ENCODE results near the gene CACNA1D.

Gene CACNA1D

GRCh38 chr3:53581671-53582070, 87.3 kb downstream of the CACNA1D start:
- DNase-seq, result no peak

DNA sequence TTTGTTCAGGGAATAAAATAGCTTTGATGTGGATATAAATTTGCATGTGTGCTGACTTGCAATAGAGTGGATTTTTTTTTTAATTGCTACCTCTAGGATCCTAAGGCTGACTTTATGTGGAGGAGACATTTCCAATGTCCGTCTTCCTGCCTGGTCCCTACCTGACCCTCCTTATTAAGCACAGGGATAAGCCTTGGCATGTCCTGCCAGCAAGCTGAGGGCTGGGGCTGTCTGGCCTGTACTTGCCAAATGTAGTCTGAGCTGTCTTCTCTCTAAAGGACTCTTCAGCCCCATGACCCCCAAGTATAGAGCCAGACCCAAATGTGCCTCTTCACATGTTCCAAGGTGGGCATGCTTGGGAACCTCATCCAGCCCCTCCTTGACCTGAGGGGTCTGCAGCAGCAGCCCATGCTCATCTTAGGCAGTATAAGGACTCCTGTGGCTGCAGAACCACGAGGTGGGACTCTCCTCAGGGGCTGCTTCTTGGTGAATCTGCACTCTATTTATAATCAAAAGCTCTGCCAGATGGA, 88.8 kb downstream of the CACNA1D start:
- DNase-seq, result no peak

GRCh38 chr3:53585049-53585448, 90.6 kb downstream of the CACNA1D start:
- DNase-seq, result no peak

DNA sequence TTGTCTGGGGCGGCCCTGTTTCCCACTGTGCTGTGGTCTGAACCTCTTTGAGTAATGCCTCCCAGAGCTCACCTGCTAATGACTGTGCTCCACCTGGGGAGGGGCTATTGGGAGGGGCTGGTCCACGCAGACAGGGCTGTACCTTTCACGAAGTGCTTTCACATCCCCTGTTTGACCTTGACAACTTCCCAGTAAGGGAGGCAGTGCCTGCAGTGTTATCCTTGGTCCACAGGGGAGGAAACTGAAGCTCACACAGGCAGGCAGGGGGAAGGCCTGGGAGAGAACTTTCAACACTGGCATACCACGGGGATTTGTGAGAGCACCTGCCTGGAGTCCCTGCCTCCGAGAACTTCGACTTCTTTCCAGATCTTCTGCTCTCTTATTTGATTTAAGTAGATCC, 91.2 kb downstream of the CACNA1D start:
- no peak for DNase-seq

DNA sequence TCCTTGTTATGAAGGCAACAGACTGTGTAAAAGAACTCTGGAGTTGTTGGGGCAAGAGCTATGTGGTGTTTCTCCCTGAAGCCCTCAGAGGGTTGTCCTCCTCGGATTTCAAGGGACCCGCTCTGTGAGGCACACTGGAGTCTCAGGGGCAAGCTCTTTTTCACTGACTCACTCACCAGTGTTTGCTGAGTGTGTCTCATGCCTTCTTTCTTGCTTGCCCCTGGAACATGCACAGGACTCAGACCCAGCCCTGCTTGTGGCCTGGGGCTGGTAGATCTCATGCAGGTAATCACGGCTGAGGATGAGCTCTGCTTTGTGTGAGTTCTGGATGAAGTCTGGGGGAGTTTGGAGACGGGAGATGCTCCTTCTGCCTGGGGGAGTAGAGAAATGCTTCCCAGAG, 93.7 kb downstream of the CACNA1D start:
- DNase-seq, result no peak

DNA sequence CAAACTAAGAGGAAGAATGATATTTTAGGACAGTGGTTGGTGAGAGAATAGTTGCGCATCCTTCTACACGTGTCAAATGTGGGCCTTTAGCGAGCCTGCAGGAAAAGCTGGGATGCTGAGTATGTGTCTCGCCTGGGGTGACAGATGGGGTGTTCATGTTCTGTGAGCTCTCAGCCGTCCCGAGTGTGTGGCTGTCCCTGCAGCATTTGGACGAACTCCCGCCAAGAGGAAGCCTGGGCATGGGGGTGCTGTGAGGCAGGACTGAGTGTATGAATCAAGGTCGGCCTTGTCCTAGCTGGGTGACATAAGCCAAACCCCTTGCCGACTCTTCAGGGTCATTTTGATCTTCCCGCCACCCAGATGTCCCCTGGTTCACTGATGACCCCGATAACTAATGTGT, 94.8 kb downstream of the CACNA1D start:
- no peak for DNase-seq

- no peak for DNase-seq
These were observed 95.4 kb downstream of the CACNA1D start for GRCh38 chr3:53589806-53590205.

- DNase-seq, result no peak
These were observed 96.2 kb downstream of the CACNA1D start for GRCh38 chr3:53590606-53591005.

DNA sequence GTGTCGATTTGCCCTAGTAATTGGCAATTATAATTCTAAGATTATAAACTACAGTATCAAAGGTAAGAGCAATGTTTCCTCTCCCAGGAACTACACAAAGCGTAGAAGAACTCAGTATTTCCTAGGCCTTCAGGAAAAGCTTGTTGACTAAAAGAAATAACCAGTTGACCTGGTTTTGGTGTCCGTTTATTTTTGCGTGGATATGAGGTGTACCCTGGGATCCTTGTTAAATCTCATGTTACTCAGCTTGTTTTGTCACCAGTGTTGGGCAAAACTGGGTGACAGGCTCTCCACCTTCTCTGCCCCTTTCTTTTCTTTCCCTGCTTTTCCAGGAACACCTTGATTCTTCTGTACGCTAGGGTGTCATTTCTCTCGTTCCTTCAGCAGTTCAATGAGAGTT, 97.2 kb downstream of the CACNA1D start:
- DNase-seq, result no peak

DNA sequence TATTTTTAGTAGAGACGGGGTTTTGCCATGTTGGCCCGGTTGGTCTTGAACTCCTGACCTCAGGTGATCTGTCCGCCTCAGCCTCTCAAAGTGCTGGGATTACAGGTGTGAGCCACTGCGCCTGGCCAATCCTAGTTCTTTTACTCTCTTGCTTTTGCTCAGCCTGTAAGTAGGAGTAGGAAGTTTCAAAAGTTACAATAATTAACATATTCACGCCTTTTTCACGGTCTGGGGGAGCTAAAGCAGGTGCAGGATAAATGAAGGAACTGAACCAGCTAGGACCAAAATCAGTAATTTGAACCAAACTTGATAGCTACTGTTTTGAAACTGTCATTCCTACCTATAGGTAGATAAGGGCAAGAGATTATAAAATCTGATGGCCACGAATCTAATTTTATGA, 98.5 kb downstream of the CACNA1D start:
- no peak for DNase-seq

DNA sequence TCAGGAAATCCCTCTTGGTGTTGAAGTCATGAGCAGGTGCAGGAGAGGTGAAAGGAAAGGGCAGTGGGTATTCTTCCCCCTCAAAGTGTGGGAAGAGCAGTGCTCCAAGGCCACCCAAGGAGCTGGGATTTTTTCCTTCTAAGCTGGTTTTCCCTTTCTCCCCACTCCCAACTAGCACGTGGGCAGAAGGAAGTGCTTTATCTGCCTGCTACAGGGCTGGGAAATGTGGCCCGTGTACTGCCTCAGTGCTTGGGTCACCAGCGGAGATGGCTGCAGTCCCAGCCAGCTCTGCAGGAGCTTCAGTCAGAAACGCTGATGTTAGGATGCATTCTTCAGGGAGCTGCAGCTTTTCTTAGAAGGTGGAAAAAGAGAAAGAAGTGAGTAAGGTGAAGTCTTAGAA, 99.2 kb downstream of the CACNA1D start:
- DNase-seq, result no peak

GRCh38 chr3:53594276-53594675, 99.9 kb downstream of the CACNA1D start:
- DNase-seq, result no peak

GRCh38 chr3:53595660-53596059, 101.2 kb downstream of the CACNA1D start:
- DNase-seq, result no peak

- DNase-seq, result no peak
These were observed 102.9 kb downstream of the CACNA1D start for GRCh38 chr3:53597136-53597915.

DNA sequence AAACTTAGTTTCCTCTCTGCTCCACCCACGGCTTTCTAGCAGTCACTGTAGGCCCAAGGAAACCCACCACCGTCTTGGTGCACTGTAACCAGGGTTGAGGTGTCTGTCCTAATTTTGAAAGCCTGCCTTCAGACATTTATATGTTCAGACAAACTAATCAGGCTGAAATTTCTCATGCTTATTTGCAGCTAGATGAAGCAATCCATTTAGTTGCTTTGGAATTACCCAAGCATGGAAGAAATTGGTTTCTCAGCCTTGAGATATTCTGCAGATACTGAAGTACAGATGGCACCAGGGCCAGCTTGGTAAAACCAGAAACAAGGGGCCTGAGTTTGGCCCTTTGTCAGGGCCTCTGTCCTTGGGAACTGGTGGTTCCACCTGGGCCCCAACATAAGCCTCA, 105.4 kb downstream of the CACNA1D start:
- no peak for DNase-seq

- DNase-seq, result no peak
These were observed 108.5 kb downstream of the CACNA1D start for GRCh38 chr3:53602866-53603265.

- no peak for DNase-seq
These were observed 109.8 kb downstream of the CACNA1D start for GRCh38 chr3:53604232-53604631.

DNA sequence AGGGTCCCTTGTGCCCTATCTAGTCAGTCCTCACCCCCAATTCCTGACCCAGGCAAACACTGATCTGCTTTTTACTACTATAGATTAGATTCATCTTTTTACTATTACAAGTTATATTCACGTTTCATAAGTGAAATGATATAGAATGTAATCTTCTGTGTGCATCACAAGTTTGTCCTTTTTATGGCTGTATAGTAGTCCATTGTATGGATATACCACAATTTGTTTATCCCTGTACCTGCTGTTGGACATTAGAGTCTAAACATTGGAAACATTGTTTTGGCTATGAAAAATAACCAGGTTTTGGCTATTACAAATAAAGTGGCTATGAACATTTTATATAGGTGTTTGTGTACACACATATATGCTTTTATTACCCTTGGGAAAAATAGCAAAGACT, 112.4 kb downstream of the CACNA1D start:
- no peak for DNase-seq

- DNase-seq, result no peak
These were observed 118.1 kb downstream of the CACNA1D start for GRCh38 chr3:53612508-53612907.

DNA sequence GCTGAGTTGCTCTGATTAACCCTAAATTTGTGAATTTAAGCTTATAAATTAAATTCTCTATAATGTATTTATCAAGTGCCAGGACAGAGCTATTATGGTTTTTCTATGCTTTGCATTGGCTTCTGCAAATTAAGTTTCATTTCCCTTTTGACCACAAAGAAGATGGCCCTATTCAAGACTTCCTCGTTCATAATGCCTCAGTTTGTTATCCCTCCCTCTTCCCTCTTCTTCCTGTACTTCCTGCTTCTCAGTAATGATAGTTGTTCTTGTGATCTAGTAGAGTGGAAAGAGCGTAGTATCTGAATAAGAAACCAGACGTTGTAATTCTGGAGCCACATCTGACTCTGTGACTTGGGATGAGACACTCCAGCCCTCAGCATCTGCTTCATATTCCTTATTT, 118.7 kb downstream of the CACNA1D start:
- DNase-seq, result no peak

GRCh38 chr3:53614307-53614706, 119.9 kb downstream of the CACNA1D start:
- no peak for DNase-seq

DNA sequence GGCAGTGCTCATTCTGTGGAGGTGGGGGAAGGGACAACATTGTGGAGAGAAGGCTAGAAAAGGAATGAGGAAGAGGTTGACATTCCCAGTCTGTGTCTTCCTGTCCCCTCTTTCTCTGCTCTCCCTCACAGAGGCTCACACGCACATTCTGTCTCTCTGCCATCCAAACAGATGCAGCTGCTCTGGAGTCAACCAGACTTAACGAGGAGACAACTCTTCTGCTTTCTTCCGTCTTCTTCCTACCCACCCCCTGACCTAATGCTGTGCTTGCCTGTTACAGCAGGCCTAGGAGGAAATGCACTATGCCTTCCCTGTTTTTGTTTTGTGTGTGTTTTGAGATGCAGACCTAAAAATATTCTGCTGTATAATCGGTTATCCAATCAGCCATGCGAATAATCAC, 121.9 kb downstream of the CACNA1D start:
- DNase-seq, result no peak

DNA sequence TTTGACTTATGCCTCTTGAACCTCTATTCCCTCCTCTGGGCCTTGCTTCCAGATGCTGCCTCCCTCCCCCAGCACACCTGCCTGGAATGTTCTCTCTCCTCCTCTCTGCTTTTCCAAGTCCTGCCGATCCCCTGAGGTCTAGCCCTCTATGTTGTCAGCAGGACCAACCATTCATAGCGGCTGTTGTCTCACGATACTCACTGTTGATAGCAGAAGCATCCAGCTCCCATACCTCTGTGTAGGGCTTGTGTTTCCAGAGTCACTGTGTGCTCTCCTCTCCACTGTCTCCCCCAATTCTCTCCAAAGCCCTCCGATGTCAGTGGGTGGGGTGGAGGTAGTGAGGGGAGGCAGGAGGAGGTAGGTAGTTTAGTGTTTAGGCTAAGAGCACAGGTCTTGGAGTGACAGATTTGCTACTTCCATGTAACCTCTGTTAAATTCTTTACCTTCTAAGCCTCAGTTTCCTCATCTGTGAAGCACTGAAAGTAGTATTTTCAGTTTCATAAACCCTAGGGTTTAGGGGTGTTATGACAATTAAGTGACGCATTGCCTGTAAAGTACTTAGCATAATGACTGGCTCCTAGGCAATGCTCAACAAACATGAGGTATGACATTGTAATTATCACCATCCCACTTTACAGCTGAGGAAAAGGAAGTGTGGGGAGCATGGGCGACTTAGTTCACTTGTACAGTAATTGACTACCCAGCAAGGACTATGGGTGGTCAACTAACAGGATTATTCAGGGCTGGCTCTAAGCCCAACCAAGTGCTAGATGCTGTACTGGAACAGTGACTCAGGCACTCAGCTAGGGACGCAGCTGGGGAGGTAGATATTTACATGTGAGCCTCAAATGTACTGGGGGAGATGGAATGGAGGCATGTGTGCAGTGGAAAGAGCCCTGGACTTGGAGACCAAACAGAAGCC, 122.8 kb downstream of the CACNA1D start:
- DNase-seq, result no peak

Measured in CD4-positive, alpha-beta T cell treated with Interferon gamma for 1 hour (primary cell).